Neuronal stem cell (in vitro differentiated cells): ENCODE results near the gene CMPK2. TPM values are rescaled to one million over a fixed set of nuclear protein-coding genes. Genes with fewer than 3 reads are reported as not detected.

ENCODE experiments used
- DNase-seq: peaks from one replicate; pipeline ENCODE4 v3.0.0-alpha.2; 2013; ENCODE audit warnings: low spot score
- H2AFZ ChIP-seq: one replicate; pipeline ENCODE4 v1.6.1; 2013; ENCODE audit warnings: mild to moderate bottlenecking, low read length, inconsistent platforms
- H2AK5ac ChIP-seq: 2 replicates; pipeline ENCODE4 v1.6.1; 2013; ENCODE audit warnings: low read depth, mild to moderate bottlenecking, inconsistent platforms, low read length, moderate library complexity, mixed read lengths
- H2BK120ac ChIP-seq: 2 replicates; pipeline ENCODE4 v1.6.1; 2013; ENCODE audit warnings: low read depth, mild to moderate bottlenecking, inconsistent platforms, low read length, moderate library complexity, mixed read lengths
- H2BK12ac ChIP-seq: one replicate; pipeline ENCODE4 v1.6.1; 2013; ENCODE audit warnings: low read length, inconsistent platforms
- H2BK15ac ChIP-seq: 2 replicates; pipeline ENCODE4 v1.6.1; 2013; ENCODE audit warnings: mild to moderate bottlenecking, low read length, inconsistent platforms, mixed read lengths
- H2BK5ac ChIP-seq: one replicate; pipeline ENCODE4 v1.6.1; 2013; ENCODE audit warnings: inconsistent platforms, mild to moderate bottlenecking, low read length, moderate library complexity
- H3K14ac ChIP-seq: one replicate; pipeline ENCODE4 v1.6.1; 2013; ENCODE audit warnings: low read length, inconsistent platforms
- H3K18ac ChIP-seq: 2 replicates; pipeline ENCODE4 v1.6.1; 2013; ENCODE audit warnings: low read length, inconsistent platforms
- H3K23ac ChIP-seq: 2 replicates; pipeline ENCODE4 v1.6.1; 2013; ENCODE audit warnings: low read depth, mild to moderate bottlenecking, mixed read lengths, low read length, inconsistent platforms; ENCODE audit not compliant: poor library complexity
- H3K27ac ChIP-seq: replicated peaks from 3 replicates; pipeline ENCODE4 v1.5.1; 2013; ENCODE audit warnings: low read length, inconsistent platforms
- H3K27me3 ChIP-seq, 3 experiments: 2 replicates each; pipeline ENCODE4 v1.6.1; 2013; ENCODE audit warnings: low read length in 3 of 3, mild to moderate bottlenecking in 2 of 3, inconsistent platforms in 1 of 3, low read depth in 1 of 3, mixed read lengths in 1 of 3, moderate library complexity in 1 of 3; ENCODE audit not compliant: control insufficient read depth in 3 of 3, insufficient read depth in 3 of 3
- H3K36me3 ChIP-seq, 2 donors: replicated peaks in 1 of 2; 2 replicates each; pipeline ENCODE4 v1.6.1; 2013; ENCODE audit warnings: low read length in 2 of 2; ENCODE audit not compliant: control insufficient read depth in 2 of 2, insufficient read depth in 2 of 2
- H3K4ac ChIP-seq: 2 replicates; pipeline ENCODE4 v1.6.1; 2013; ENCODE audit warnings: inconsistent platforms, mild to moderate bottlenecking, low read length, moderate library complexity
- H3K4me1 ChIP-seq, 2 donors: 1 replicate in 1 of 2; 2 replicates in 1 of 2; pipeline ENCODE4 v1.6.1; 2013; ENCODE audit warnings: low read length in 2 of 2, low read depth in 1 of 2; ENCODE audit not compliant: control insufficient read depth in 2 of 2, insufficient read depth in 1 of 2
- H3K4me2 ChIP-seq: one replicate; pipeline ENCODE4 v1.6.1; 2013; ENCODE audit warnings: mild to moderate bottlenecking, low read length, inconsistent platforms; ENCODE audit not compliant: insufficient read depth, poor library complexity, severe bottlenecking
- H3K4me3 ChIP-seq, 2 donors: 2 replicates each; pipeline ENCODE4 v1.5.1; 2013; ENCODE audit warnings: low read length in 2 of 2, mild to moderate bottlenecking in 2 of 2, inconsistent platforms in 1 of 2, moderate library complexity in 1 of 2
- H3K79me1 ChIP-seq: one replicate; pipeline ENCODE4 v1.6.1; 2013; ENCODE audit warnings: low read depth, mild to moderate bottlenecking, inconsistent platforms, low read length, moderate library complexity
- H3K9ac ChIP-seq: one replicate; pipeline ENCODE4 v1.6.1; 2013; ENCODE audit warnings: mild to moderate bottlenecking, low read depth, low read length, inconsistent platforms; ENCODE audit not compliant: poor library complexity
- H3K9me3 ChIP-seq, 2 donors: replicated peaks in 1 of 2; 2 replicates each; pipeline versions ENCODE3 to v1.6.1; 2013; ENCODE audit warnings: low read length in 2 of 2, mild to moderate bottlenecking in 2 of 2, inconsistent platforms in 1 of 2, low read depth in 1 of 2, mixed read lengths in 1 of 2, moderate library complexity in 1 of 2; ENCODE audit not compliant: control insufficient read depth in 2 of 2, insufficient read depth in 1 of 2
- H4K8ac ChIP-seq: one replicate; pipeline ENCODE4 v1.6.1; 2013; ENCODE audit warnings: low read depth, mild to moderate bottlenecking, inconsistent platforms, low read length, moderate library complexity
- H4K91ac ChIP-seq: one replicate; pipeline ENCODE4 v1.6.1; 2013; ENCODE audit warnings: low read length, low read depth, mild to moderate bottlenecking, inconsistent platforms; ENCODE audit not compliant: poor library complexity
- WGBS, 2 donors: extraction: QIAGEN DNeasy Blood & Tissue Kit; methylation state at CpG; one replicate each; pipeline ENCODE4 v1.1.7; 2013; ENCODE audit warnings: missing lambda C conversion rate in 2 of 2, mixed read lengths in 1 of 2; ENCODE audit not compliant: insufficient read length in 2 of 2, insufficient replicate concordance in 1 of 2; ENCODE audit errors: extremely low coverage in 2 of 2; 5-methylcytosine and 5-hydroxymethylcytosine counted together
- polyA plus RNA-seq, 2 experiments: library from polyadenylated mRNA; stranded (reverse); fragments of 200-250 nt; gene quantifications; one replicate each; pipeline ENCODE4 v1.2.3, GENCODE V29; 2013

Gene CMPK2
- polyA plus RNA-seq (2013, experiment 1 of 2): 0.21 TPM
- 0.19 TPM for polyA plus RNA-seq (2013, experiment 2 of 2)

GRCh38 chr2:6865346-6866274 is at the start of gene CMPK2:
TSS of gene CMPK2 (minus strand) at chr2:6865907. CDS start at chr2:6865696, 211 bp downstream.
- DNase-seq: peak; percentile 30
- peaks cover 2 to 3% of the 10 kb centered on the region in 2 donors for H3K4me1 ChIP-seq
- H2BK12ac ChIP-seq: peak within 1 kb of the TSS; percentile 61
- H3K36me3 ChIP-seq: no peaks in the 10 kb centered on the region
- no peak within 1 kb of the TSS for H2BK15ac ChIP-seq
- no peak within 1 kb of the TSS for H4K8ac ChIP-seq
- peak within 1 kb of the TSS; percentile 51 to 86 for H3K4me3 ChIP-seq
- H3K4ac ChIP-seq: no peak within 1 kb of the TSS
- peak within 1 kb of the TSS; percentile 96 for H3K4me2 ChIP-seq
- H3K18ac ChIP-seq: peak within 1 kb of the TSS; percentile 83
- peaks cover 0 to 35% (median 7%) of the 10 kb centered on the region in 3 experiments for H3K27me3 ChIP-seq
- H2AFZ ChIP-seq: peak within 1 kb of the TSS; percentile 95
- peak within 1 kb of the TSS; percentile 46 for H3K23ac ChIP-seq
- H4K91ac ChIP-seq: no peak within 1 kb of the TSS
- no peak within 1 kb of the TSS for H3K14ac ChIP-seq
- no peak within 1 kb of the TSS for H2AK5ac ChIP-seq
- H3K9me3 ChIP-seq: peaks cover 0 to 2% of the 10 kb centered on the region in 2 donors
- no peak within 1 kb of the TSS for H2BK120ac ChIP-seq
- no peaks in the 10 kb centered on the region for H3K79me1 ChIP-seq
- H2BK5ac ChIP-seq: peak within 1 kb of the TSS; percentile 59
- H3K27ac ChIP-seq: no peak within 1 kb of the TSS
- peak within 1 kb of the TSS; percentile 73 for H3K9ac ChIP-seq
- WGBS, 2 donors: no CpG with 5 or more reads among the region's 115 CpGs

- H2BK12ac ChIP-seq: no peak overlapping the region
- H3K79me1 ChIP-seq: peaks cover 4% of the 10 kb centered on the region
- no peak overlapping the region for H4K91ac ChIP-seq
- no peak overlapping the region for H3K4ac ChIP-seq
- H3K36me3 ChIP-seq: peaks cover 0 to 11% of the 10 kb centered on the region in 2 donors
- no peak overlapping the region for H3K18ac ChIP-seq
- H3K27me3 ChIP-seq: no peaks in the 10 kb centered on the region
- H3K9ac ChIP-seq: no peak overlapping the region
- WGBS, 2 donors: no CpG with 5 or more reads among the region's 2 CpGs
- H2BK120ac ChIP-seq: no peak overlapping the region
- no peak overlapping the region for H3K4me3 ChIP-seq
- H3K4me2 ChIP-seq: no peak overlapping the region
- H3K14ac ChIP-seq: no peak overlapping the region
- no peak overlapping the region for H3K23ac ChIP-seq
- peak overlapping the region; percentile 55 for H2AFZ ChIP-seq
- H3K27ac ChIP-seq: no peak overlapping the region
- peaks cover 10 to 14% of the 10 kb centered on the region in 2 donors for H3K4me1 ChIP-seq
- H2BK15ac ChIP-seq: no peak overlapping the region
- H4K8ac ChIP-seq: no peak overlapping the region
- no peak overlapping the region for H2BK5ac ChIP-seq
- no peak overlapping the region for H2AK5ac ChIP-seq
- no peak for DNase-seq
- H3K9me3 ChIP-seq: no peaks in the 10 kb centered on the region
Observed at GRCh38 chr2:6915399-6915798, 49.7 kb upstream of the CMPK2 start.

DNA sequence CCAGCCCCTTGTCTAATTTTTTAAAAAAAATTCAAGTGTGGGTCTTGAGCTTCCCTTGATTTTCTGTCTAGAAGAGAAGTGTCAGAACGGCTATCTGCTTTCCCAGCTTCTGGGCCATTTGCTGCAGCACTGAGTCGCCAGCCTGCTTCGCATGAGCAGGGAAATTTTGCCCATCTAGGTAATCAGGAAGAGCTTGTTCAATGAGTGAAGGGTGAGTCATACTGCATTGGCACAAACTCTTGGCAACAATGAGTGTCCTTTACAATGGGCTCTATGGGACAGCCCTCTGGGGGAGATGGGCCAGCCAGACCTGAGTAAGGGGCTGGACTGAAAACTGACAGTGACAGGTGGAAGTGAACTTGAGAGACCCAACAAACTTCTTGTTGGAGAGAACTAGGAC is 49.1 kb upstream of the CMPK2 start:
- no peak overlapping the region for H3K18ac ChIP-seq
- no CpG with 5 or more reads among the region's 3 CpGs for WGBS, 2 donors
- no peak overlapping the region for H3K4me3 ChIP-seq
- no peak overlapping the region for H2BK15ac ChIP-seq
- no peak overlapping the region for H2BK12ac ChIP-seq
- no peaks in the 10 kb centered on the region for H3K9me3 ChIP-seq
- peaks cover 4% of the 10 kb centered on the region for H3K79me1 ChIP-seq
- peaks cover 0 to 7% of the 10 kb centered on the region in 2 donors for H3K36me3 ChIP-seq
- H3K27me3 ChIP-seq: no peaks in the 10 kb centered on the region
- H2BK120ac ChIP-seq: no peak overlapping the region
- H3K23ac ChIP-seq: no peak overlapping the region
- H2AFZ ChIP-seq: no peak overlapping the region
- peaks cover 8 to 10% of the 10 kb centered on the region in 2 donors for H3K4me1 ChIP-seq
- no peak overlapping the region for H3K27ac ChIP-seq
- DNase-seq: no peak
- H3K4ac ChIP-seq: no peak overlapping the region
- no peak overlapping the region for H2BK5ac ChIP-seq
- H4K91ac ChIP-seq: no peak overlapping the region
- H4K8ac ChIP-seq: no peak overlapping the region
- no peak overlapping the region for H2AK5ac ChIP-seq
- H3K9ac ChIP-seq: no peak overlapping the region
- H3K4me2 ChIP-seq: no peak overlapping the region
- no peak overlapping the region for H3K14ac ChIP-seq

- DNase-seq: no peak
- H4K91ac ChIP-seq: no peak overlapping the region
- no peak overlapping the region for H2BK120ac ChIP-seq
- H3K4ac ChIP-seq: no peak overlapping the region
- H3K4me2 ChIP-seq: no peak overlapping the region
- no peaks in the 10 kb centered on the region for H3K27me3 ChIP-seq
- no peak overlapping the region for H2BK5ac ChIP-seq
- no peak overlapping the region for H3K23ac ChIP-seq
- H2BK12ac ChIP-seq: no peak overlapping the region
- no peaks in the 10 kb centered on the region for H3K79me1 ChIP-seq
- no peak overlapping the region for H2AK5ac ChIP-seq
- no peak overlapping the region for H3K14ac ChIP-seq
- no peaks in the 10 kb centered on the region for H3K9me3 ChIP-seq
- H3K27ac ChIP-seq: no peak overlapping the region
- H3K4me3 ChIP-seq: no peak overlapping the region
- H3K9ac ChIP-seq: no peak overlapping the region
- H2BK15ac ChIP-seq: no peak overlapping the region
- no peak overlapping the region for H2AFZ ChIP-seq
- no CpG with 5 or more reads among the region's 9 CpGs for WGBS, 2 donors
- no peak overlapping the region for H3K18ac ChIP-seq
- no peaks in the 10 kb centered on the region for H3K36me3 ChIP-seq
- peaks cover 1 to 10% of the 10 kb centered on the region in 2 donors for H3K4me1 ChIP-seq
- H4K8ac ChIP-seq: no peak overlapping the region
Observed at GRCh38 chr2:6913415-6914157, 47.9 kb upstream of the CMPK2 start.
